ENCODE data around the gene EIF6.

The EIF6 gene

DNA sequence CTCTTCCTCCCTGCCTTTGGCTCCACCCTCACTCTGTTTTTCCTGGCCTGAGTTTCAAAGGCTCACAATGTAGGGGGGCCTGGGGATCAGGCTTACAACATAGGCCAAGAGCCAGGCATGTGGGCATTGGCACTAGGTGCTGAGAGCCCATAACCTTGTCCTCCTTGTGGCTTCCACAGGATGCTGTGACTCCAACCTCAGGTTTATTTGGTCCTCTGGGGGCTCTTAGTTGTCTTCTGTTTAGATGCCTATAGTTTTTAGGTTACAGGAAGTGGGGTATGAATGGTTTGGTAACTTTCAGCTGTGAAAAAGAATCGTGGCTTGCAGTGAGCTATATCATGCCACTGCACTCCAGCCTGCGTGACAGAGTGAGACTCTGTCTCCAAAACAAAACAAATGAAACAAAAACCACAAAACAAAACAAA, 32.5 kb downstream of the EIF6 start:
- ChIA-PET POLR2A (no interaction called here), CTCF (interaction anchor here (0.6 kb wide), 1 partner anchor 17 kb away, joined by 3 read pairs; no protein-coding TSS in a partner anchor)
- DNase-seq (ENCODE audit: extremely low spot score), result no peak

DNA sequence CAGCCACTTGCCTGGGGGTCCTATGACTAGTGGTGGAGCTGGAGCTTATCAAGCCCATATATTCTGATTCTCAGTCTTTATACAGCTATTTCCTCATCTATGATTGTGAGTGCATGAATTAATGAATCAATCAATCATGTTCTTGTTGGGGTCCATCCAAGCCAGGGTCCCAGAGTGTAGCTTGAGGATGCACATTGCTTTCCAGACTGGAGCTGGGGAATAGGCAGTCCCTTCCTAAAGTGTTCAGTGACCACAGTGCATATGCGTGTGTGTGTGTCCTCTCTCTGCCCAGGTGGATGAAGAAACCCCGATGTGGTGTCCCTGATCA, 33.0 kb downstream of the EIF6 start:
- no peak for DNase-seq (ENCODE audit: extremely low spot score)
- TF ChIP-seq, protein P1, sequence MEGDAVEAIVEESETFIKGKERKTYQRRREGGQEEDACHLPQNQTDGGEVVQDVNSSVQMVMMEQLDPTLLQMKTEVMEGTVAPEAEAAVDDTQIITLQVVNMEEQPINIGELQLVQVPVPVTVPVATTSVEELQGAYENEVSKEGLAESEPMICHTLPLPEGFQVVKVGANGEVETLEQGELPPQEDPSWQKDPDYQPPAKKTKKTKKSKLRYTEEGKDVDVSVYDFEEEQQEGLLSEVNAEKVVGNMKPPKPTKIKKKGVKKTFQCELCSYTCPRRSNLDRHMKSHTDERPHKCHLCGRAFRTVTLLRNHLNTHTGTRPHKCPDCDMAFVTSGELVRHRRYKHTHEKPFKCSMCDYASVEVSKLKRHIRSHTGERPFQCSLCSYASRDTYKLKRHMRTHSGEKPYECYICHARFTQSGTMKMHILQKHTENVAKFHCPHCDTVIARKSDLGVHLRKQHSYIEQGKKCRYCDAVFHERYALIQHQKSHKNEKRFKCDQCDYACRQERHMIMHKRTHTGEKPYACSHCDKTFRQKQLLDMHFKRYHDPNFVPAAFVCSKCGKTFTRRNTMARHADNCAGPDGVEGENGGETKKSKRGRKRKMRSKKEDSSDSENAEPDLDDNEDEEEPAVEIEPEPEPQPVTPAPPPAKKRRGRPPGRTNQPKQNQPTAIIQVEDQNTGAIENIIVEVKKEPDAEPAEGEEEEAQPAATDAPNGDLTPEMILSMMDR (IDR thresholded peaks at IDR 0.05; ENCODE audit: control extremely low read depth, extremely low read depth, low read depth, missing control alignments), result no peak
- CTCF ChIA-PET, result interaction anchor here (0.6 to 1.0 kb wide), 2 partner anchors 16 to 156 kb away, joined by 3 read pairs; no protein-coding TSS in a partner anchor
- POLR2A ChIA-PET, result no interaction called here

More for the DNA sequence above, 32.5 kb downstream of the EIF6 start:
- TF ChIP-seq, protein P1 (IDR thresholded peaks at IDR 0.05; ENCODE audit: control extremely low read depth, extremely low read depth, low read depth, missing control alignments), result no peak

DNA sequence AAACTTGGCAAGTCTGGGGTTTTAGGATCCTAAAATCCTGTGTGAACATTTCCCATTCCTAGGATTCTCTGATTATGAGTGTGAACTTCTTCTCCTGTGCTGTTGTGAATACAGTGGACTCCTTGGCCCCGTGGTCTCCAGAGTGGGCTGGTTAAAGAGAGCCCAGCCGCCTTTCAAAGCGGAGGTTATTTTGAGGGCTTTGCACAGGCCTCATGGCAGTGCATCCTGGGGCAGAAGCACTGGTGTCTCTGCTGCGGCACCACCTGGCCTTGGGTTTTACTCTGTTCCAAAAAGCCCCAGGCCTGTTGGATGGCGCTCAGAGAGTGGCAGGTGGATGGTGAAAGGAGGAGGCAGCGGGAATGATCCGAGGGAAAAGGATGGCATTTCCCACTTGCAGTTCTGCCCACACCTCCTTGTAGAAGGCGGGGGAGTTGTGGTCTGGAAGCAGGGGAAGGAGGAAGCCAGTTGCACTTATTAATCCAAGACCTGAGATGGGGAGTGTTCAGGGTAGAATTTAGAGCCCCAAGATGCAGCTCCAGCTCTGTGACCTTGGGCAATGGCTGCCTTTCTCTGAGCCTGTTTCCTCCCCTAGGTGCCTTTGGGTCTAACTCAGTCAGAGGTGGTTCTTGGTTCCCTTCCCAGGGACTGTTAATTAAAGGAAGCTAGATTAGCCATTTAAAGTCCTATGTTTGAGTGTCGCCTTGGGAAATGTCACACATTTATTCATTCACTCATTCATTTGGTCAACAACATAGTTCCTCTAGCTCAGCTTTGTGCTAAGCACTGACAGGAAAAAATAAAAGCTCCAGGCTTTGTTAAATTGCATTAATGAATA, 35.7 kb downstream of the EIF6 start:
- POLR2A ChIA-PET, result no interaction called here
- CTCF ChIA-PET, result no interaction called here
- DNase-seq (ENCODE audit: extremely low spot score), result no peak
- TF ChIP-seq, protein P1 (IDR thresholded peaks at IDR 0.05; ENCODE audit: control extremely low read depth, extremely low read depth, low read depth, missing control alignments), result no peak

DNA sequence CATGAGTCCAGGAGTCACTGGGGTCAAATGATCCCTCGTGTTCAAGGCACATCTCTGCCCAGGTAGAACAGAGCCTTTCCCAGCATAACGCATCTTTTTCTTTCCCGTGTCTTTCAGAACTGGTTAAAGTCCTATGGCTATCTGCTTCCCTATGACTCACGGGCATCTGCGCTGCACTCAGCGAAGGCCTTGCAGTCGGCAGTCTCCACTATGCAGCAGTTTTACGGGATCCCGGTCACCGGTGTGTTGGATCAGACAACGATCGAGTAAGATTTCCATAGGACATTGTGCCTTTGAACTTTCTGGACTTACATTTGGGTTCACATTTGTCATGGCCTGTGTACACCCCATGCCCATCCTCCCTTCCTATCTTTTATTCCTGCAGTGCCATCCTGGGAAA, 37.8 kb downstream of the EIF6 start:
- ChIA-PET CTCF (no interaction called here), POLR2A (no interaction called here)
- TF ChIP-seq, protein P1 (IDR thresholded peaks at IDR 0.05; ENCODE audit: control extremely low read depth, extremely low read depth, low read depth, missing control alignments), result no peak
- DNase-seq (ENCODE audit: extremely low spot score), result no peak

DNA sequence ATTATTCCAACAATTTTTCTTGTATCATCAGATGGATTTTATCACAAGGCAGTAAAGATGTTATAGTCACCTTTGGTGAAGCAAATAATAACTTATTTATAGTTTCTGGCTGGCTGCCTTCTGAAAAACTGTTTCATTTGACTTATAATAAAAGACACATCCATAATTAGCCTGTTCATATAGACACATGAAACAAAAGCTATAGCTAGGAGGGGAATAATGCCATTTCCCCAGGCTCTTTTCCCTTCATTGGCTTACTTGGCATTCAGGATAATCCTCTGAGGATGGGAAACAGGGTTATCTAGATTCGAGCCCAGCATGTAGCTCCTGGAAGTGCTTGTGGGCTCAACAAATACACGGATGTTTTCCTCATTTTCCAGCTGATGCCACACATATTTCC, 40.6 kb downstream of the EIF6 start:
- no peak for DNase-seq (ENCODE audit: extremely low spot score)
- TF ChIP-seq, protein P1 (IDR thresholded peaks at IDR 0.05; ENCODE audit: control extremely low read depth, extremely low read depth, low read depth, missing control alignments), result no peak
- POLR2A ChIA-PET, result no interaction called here
- CTCF ChIA-PET, result no interaction called here

DNA sequence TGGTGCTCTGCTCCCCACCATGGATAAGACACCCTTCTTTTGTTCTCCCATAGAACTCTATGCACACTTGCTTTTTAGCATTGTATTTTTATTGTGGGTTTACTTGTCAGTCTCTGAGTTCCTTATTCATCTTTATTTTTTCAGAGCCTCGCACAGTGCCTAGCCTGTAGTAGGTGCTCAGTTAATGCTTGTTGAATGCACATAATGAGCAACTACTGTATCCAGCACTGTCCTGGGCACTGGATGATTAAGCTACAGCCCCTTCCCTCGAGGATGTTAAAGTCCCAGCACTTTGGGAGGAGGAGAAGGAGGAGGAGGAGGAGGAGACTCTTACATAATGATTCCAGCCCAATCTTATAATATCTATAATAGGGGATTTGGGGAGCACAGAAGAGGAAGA, 41.3 kb downstream of the EIF6 start:
- CTCF ChIA-PET, result no interaction called here
- POLR2A ChIA-PET, result no interaction called here
- no peak for DNase-seq (ENCODE audit: extremely low spot score)
- TF ChIP-seq, protein P1 (IDR thresholded peaks at IDR 0.05; ENCODE audit: control extremely low read depth, extremely low read depth, low read depth, missing control alignments), result no peak

Data from GM10248 (cell line).